GM18870 (cell line): ENCODE data around the gene SUB1.
"Not testable (repeated sequence)": the region's sequence is repeated elsewhere in the genome, so short reads cannot be mapped to it uniquely, and the experiment has no call there.

Experiments used
- ATAC-seq: cut with Tn5 transposase; IDR thresholded peaks from one replicate; pipeline ENCODE4 v1.9.1; 2021; ENCODE audit warnings: moderate library complexity; ENCODE audit not compliant: unreplicated experiment

Gene SUB1

GRCh38 chr5:32598997-32599549 is 13.7 kb downstream of the SUB1 start:
- ATAC-seq, result no peak

- ATAC-seq, result no peak
Measured at GRCh38 chr5:32600054-32600622, 14.8 kb downstream of the SUB1 start.

GRCh38 chr5:32601623-32602295 is 16.4 kb downstream of the SUB1 start:
- no peak for ATAC-seq

GRCh38 chr5:32602906-32603305 is 17.5 kb downstream of the SUB1 start:
- ATAC-seq, result no peak

GRCh38 chr5:32604800-32605765 is 19.7 kb downstream of the SUB1 start:
- no peak for ATAC-seq

- ATAC-seq, result no peak
Measured at GRCh38 chr5:32605766-32606152, 20.4 kb downstream of the SUB1 start.

- no peak for ATAC-seq
Measured at GRCh38 chr5:32612134-32612888, 27.0 kb downstream of the SUB1 start.

- ATAC-seq, result no peak
Measured at GRCh38 chr5:32613050-32613672, 27.8 kb downstream of the SUB1 start.

- ATAC-seq, result no peak
Measured at GRCh38 chr5:32615236-32615635, 29.9 kb downstream of the SUB1 start.

GRCh38 chr5:32618962-32619361 is 33.6 kb downstream of the SUB1 start:
- no peak for ATAC-seq

GRCh38 chr5:32621256-32621655 is 35.9 kb downstream of the SUB1 start:
- ATAC-seq, result no peak

- no peak for ATAC-seq
Measured at GRCh38 chr5:32625106-32625505, 39.7 kb downstream of the SUB1 start.

- no peak for ATAC-seq
Measured at GRCh38 chr5:32625547-32625946, 40.2 kb downstream of the SUB1 start.

GRCh38 chr5:32627219-32627870 is 42.0 kb downstream of the SUB1 start:
- no peak for ATAC-seq

GRCh38 chr5:32628049-32628844 is 42.9 kb downstream of the SUB1 start:
- ATAC-seq, result no peak

GRCh38 chr5:32630867-32631491 is 45.6 kb downstream of the SUB1 start:
- no peak for ATAC-seq

- not testable (repeated sequence) for ATAC-seq
Measured at GRCh38 chr5:32633017-32633416, 47.7 kb downstream of the SUB1 start.

GRCh38 chr5:32638309-32638708 is 53.0 kb downstream of the SUB1 start:
- no peak for ATAC-seq

GRCh38 chr5:32639943-32640342 is 54.6 kb downstream of the SUB1 start:
- ATAC-seq, result no peak
